Middle frontal gyrus (tissue), 1 donor: ENCODE measurements around the gene TMC3.
"Not testable (repeated sequence)": the region's sequence is repeated elsewhere in the genome, so short reads cannot be mapped to it uniquely, and the experiment has no call there.

Source experiments
- DNase-seq: peaks from one replicate; pipeline ENCODE4 v3.0.0-alpha.2; 2015; ENCODE audit warnings: low spot score; ENCODE audit errors: extremely low spot score

TMC3 gene

GRCh38 chr15:81384891-81385720 is 11.1 kb upstream of the TMC3 start:
- DNase-seq: no peak

DNA sequence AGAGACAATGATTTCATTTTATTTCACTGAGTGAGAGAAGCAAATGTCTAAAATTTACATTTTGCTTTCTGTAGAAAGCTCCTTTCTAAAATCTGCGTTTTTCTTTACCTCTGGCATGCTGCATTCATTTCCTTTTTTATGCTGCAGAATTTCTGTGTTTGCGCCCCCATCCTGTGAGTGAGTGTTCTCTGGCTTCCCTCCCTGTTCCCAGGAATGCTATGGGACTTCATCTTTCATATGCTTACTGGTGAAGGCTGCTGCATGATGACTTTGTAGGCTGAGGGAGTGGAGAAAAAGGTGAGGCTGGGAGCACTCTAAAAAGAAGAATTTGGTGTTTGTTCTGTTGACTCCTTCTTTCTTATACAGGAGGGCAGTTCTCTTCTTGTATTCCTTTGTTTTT is 7.7 kb upstream of the TMC3 start:
- DNase-seq: no peak

GRCh38 chr15:81380668-81381067 is 6.7 kb upstream of the TMC3 start:
- DNase-seq: no peak

GRCh38 chr15:81380203-81380602 is 6.2 kb upstream of the TMC3 start:
- no peak for DNase-seq

GRCh38 chr15:81379269-81379668 is 5.3 kb upstream of the TMC3 start:
- DNase-seq: no peak

DNA sequence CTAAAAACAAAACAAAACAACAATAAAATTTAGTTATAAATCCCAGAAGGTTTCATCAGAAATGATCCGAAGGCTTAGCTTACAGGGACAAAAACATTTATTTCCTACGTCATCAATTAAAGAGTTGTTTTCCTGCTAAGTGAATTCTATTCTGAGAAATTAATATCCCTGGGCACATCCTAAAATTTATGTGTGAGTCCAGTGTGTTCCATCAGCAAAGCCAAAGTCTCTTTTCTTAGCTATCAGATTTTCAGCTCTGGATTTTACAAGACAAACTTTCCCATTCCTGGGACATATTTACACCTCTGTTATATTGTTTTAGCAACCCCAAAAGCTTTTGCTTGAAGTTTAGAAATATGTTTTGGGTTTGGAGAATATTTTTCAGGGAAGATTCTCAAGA is 4.4 kb upstream of the TMC3 start:
- DNase-seq: no peak

DNA sequence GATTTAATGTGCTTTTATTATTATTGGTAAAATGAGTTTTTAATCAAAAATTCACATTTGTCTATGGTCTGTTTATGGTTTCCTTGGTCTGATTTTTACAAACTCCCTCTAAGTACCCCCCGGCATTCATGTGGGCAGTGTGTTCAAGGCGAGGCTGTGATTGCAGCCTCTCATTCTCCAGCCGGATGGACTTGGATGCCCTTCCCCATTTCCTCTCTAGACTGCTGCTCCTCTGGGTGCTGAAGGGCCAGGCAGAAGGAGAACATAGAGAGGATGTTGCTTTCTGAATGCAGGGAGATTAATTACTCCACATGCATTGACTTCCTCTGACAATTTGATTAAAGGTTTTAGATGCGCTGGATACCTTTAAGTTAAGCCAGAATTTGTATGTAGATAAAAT is 3.9 kb upstream of the TMC3 start:
- DNase-seq: no peak

GRCh38 chr15:81376231-81376630 is 2.2 kb upstream of the TMC3 start:
- DNase-seq: no peak

- no peak for DNase-seq
Measured at GRCh38 chr15:81375461-81375860, 1.4 kb upstream of the TMC3 start.

GRCh38 chr15:81373176-81373575 is 837 bp downstream of the TMC3 start:
- DNase-seq: no peak

- no peak for DNase-seq
Measured at GRCh38 chr15:81372575-81372974, 1.4 kb downstream of the TMC3 start.

GRCh38 chr15:81363718-81364500 is 10.1 kb downstream of the TMC3 start:
- DNase-seq: no peak

DNA sequence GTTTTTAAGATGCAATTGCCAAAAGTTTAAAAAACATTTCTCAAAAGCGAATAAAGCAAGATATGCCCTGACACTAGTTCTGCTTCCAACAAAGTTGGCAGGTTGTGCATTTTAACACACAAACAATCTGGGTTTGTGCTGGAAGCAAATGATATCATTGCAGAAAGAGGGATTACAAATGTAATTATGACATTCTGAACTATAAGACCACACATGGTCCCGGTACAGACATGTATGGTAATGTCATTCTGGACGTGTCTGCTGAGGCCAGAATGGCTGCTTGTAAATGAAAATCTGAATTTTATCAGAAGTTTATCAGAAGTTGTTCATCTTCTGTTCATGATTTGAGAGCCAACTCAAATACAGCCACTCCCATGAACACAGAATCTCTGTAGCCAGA is 10.7 kb downstream of the TMC3 start:
- no peak for DNase-seq

DNA sequence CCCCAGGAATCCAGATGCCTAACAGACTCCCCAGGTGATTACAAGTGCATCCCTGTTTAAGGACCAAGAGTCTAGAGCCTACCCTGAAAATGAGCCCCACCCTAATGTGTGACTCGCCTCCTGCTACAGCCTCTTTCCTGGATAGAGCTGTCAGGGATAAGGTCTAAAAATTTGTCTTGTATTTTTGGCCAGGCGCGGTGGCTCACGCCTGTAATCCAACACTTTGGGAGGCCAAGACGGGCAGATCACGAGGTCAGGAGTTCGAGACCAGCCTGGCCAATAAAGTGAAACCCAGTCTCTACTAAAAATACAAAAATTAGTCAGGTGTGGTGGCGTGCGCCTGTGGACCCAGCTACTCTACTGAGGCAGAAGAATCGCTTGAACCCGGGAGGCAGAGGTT is 11.2 kb downstream of the TMC3 start:
- DNase-seq: no peak

DNA sequence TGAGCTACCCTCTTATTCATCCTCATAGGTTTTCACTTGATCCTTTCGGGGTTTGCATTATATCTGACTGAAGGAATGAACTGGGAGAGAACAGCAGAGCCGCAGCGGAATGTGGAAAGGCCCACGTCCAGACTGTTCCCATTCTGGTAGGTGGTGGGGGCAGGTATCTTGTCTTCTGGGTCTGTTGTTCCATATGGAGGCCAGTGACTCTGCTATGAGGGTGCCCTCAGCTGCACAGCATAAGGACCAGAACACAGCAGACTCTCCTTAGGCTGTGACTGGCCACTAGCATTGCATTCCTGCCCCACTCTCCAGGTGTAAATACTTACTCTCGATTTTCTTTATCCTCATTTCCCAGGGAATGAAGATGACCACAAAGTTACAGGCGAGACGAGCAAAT is 12.1 kb downstream of the TMC3 start:
- DNase-seq: no peak

- no peak for DNase-seq
Measured at GRCh38 chr15:81360491-81360890, 13.5 kb downstream of the TMC3 start.

DNA sequence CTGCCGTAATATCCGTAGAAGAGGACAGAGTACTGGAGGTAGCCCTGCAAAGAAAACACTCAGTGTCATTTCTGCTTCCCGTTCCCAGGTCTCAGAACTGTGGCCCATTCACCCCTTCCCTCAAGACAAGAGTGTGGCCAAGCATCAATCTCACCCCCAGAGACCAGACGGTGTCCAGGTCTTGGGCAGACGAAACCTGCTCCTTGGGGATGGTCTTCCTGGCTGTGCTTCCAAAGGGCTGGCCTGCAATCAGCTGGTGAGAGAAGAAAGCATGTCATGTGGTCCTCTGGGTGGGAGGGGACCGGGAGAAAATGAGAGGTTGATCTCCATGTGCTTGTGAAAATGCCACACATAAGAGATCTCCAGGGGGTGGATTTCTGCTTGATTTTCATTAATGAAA is 15.8 kb downstream of the TMC3 start:
- DNase-seq: no peak

- no peak for DNase-seq
Measured at GRCh38 chr15:81357180-81357686, 16.8 kb downstream of the TMC3 start.

DNA sequence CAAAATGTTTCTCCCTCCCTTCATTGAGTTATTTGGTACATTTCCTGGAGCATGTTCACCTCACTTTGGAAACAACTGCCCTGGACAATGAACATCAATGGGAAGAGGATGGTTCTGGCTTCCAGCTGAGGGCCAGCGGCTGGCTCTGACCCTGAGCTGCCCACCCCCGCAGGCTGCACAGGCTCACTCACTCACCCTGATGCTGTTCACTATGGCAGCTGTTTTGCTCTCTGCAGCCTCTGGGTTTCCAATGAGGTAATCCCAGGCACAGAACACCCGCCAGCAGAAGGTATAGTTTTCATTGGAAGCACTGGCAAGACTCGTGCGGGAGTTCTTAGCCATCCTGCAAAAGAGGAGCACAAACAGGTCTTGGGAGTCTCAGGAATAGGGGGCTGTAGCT is 17.8 kb downstream of the TMC3 start:
- no peak for DNase-seq

- no peak for DNase-seq
Measured at GRCh38 chr15:81351651-81352050, 22.4 kb downstream of the TMC3 start.

DNA sequence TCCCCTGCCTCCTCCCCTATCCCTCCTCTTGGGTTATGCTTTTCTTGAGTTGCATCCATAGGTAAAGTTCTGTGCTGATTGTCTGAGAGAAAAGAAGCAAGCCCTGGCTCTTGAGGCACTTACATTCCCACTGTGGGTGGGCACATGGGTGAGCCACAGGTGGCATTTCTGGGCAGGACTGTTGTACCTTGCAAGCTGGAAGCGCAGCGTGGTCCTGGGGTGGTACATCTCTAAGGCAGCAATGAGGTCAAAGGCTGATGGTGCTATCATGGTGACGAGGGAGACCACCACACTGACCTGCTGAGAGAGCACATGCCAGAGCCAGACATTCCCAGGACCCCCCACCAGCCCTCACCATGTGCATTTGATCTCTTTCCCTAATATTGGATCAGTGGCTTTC is 24.7 kb downstream of the TMC3 start:
- no peak for DNase-seq

DNA sequence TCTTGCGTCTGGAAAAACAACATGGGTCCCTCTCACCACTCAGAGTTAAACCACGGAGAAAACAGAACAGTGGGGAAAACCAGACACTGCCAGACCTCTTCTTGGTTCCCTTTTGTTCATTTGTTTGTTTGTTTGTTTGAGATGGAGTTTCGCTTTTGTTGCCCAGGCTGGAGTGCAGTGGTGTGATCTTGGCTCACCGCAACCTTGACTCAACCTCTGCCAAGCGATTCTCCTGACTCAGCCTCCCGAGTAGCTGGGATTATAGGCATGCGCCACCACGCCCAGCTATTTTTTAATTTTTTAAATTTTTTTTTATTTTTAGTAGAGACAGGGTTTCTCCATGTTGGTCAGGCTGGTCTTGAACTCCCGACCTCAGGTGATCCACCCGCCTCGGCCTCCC is 25.3 kb downstream of the TMC3 start:
- not testable (repeated sequence) for DNase-seq

DNA sequence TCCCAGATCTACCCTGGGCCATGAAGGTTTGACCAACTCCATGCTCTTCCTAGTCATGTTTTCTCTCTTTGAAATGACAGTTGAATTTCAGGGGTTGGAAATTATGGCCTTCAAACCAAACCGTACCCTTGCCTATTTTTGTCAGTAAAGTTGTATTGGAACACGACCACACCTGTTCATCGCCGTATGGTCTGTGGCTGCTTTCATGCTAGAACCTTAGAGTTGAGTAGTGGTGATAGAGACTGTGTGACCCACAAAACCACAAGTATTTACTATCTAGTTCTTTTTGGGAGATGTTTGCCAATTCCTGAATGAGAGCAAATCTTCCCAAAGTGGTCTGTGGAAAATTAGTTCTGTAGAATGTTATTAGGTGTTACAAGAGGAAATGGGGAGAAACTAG is 26.1 kb downstream of the TMC3 start:
- DNase-seq: no peak
